CMK (cell line): ENCODE measurements around the gene HEBP1.

Experiments used
- DNase-seq: peaks from one replicate; pipeline ENCODE4 v3.0.0-alpha.2; 2010; ENCODE audit warnings: low read depth

HEBP1 gene

DNA sequence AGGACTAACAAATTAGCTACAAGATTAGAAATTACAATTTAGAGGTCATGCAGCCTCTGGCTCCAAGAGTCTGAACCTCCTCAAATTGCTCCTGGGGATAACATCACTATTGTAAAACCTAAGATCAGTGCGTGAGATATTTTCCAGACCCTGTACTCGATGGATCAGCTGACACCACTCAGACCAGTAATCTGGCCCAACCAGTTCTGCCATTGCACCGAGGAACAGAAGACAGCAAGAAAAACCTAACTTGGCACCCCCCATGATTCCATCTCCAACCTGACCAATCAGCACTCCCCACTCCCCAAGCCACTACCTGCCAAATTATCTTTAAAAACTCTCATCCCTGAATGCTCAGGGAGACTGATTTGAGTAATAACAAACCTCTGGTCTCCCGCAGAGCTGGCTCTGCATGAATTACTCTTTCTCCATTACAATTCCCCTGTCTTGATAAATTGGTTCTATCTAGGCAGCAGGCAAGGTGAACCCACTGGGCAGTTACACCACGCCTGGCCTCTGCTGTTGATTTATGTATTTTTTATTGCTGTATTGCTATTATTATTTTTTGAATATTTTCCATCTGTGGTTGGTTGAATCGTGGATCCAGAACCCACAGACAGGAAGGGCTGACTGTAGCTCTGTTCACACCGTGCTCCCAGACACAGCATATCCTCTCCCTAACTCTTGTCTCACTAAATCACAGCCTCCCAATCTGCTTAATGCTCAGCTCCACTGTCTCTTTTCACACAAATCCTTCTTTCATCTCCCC lies 9.2 kb downstream of the HEBP1 start:
- no peak for DNase-seq

DNA sequence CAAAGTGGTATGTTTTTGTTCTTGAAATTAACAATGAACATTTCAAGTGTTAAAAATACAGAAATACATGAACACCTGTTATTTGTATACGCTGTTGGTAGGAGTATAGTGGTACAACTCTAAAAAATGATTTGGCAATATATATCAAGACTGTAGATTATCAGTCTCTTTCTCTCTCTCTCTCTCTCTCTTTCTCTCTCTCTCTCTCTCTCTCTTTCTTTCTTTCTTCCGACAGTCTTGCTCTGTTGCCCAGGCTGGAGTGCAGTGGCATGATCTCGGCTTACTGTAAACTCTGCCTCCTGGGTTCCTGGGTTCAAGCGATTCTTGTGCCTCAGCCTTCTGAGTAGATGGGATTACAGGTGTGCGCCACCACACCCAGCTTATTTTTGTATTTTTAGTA lies 12.6 kb downstream of the HEBP1 start:
- DNase-seq, result no peak

DNA sequence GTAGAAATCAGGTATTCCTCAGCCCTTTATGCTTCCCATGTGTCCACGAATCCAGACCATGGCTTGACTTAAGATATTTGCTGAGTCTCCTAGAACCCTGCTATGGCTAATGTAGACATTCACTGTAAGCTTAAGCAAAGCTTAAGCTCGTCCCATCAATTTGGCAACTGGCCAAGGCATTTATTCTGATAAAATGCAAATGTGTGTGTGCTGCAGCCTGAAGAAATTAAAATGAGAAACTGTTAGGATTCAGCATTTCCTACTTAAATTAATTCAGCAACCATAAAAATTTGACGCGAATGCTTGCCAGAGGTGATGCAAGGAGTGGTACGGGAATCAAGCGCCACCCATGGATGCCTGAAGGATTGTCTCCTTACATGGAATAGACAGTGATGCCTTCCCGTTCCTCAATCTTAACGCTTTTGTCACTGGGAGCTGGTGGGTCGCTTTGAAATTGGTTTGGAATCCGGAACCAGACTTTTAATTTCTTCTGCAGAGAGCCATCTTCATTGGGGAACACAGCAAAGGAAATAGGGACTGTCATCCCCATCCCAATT lies 13.2 kb downstream of the HEBP1 start:
- no peak for DNase-seq

DNA sequence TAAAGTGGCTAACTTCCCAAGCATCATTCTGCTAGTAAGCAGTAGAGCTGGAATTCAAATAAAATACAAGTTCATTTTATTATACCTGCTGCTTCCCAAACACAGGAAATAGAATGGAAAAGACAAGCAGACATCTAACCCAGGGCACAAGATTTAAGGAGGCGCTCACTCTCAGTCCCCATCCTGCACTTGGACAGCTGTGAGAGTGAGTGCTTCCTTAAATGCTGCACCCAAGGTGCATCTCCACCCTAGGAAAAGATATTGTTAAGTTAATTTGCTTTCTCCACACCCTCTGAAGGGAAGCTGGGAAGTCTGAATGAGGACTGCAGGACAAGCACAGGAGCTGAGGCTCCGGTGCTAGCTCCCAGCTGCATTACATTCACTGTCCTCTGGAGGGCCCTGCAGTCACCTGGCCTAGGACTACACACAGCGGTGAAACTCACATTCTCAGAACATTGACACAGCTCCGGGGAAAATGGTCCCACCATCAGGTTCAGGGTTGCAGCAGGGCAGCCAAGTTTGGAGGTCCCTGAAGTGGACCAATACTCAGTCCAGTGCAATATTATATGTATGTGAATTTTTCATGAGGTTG lies 14.2 kb downstream of the HEBP1 start:
- DNase-seq, result no peak

DNA sequence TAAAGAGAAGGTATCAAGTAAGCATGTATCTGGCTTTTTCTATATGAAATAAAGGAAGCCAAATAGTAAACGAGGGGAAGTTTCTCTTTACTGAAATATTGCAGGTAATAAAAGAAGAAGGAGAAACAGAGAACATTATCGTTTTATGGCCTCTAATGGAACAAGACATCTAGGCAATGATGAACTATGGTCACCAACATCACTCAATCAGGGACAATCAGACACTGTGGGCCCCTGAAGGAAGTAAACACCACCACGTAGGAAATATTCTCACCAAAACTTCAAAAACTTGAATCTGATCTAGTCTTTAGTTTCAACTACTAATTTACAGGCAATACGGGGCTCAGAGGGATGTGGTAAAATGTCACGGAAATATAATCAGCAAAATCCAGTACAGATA lies 15.9 kb downstream of the HEBP1 start:
- no peak for DNase-seq

DNA sequence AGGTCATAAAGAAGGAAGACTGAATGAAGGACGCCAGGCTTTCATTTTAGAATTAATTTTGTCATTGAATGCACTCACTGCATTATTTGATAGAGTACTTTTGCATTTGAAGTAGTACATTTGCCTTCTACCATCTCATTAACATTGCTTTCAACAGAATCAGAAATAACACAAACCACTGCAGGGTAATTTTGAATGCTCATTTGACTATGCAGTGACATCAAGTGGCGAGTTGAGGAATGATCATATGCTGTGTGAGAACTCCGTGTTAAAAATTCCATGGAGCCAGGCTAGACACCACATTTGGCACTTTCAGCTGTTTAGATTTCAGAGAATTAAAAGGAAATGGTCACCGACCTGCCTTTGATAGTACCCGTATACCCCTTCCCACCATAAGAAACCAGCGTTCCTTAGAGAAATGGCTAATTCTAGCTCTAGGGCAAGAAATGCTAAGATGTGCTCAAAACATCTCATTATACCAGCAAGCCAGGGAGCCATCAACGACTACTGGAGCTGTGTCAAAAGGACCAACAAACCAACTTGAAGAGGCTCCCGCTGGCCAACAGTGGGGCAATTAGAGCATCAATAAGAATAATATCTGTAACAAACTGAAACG lies 16.5 kb downstream of the HEBP1 start:
- DNase-seq, result no peak

DNA sequence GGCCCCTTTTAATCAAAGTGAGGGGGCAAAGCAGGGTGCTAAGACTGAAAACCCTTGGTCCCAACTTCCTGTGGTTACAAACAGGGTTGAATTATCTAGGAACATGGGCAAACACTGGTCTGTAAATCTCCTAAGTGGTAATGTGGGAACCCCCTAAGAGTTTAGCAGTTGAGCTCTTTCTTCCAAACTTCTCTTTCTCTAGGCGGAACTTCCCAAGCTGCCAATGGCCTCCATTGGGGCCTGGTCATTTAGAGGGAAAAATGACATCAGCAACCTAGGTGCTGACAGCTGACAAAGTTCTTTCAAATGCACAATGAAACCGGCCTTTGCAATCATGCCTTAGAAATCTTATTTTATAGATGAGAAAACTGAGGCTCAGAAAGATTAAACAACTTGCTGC lies 17.7 kb downstream of the HEBP1 start:
- no peak for DNase-seq

DNA sequence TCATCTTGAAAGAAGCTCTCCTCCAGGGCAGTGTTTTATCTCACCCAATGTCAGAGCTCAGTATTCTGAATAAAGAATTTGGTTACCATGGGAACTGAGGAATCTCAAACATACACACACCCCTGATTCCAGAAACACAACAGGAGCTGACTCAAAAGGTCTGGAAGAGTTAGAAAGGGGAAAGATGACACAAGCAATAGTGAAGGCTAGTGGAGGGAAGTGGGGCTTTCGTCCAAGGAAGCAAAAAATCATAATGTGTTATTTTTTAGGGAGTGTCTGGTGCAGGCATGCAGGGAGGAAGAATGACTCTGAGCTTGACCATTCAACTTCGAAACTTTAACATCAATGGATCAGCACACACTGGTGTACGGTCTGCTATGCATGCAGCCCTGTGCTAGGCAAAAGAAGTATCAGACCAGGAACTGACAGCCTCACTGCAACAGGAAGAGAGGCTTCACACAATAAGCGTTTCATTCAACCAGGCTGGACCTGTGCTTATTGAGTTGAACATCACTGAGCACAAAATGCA lies 20.3 kb downstream of the HEBP1 start:
- no peak for DNase-seq

DNA sequence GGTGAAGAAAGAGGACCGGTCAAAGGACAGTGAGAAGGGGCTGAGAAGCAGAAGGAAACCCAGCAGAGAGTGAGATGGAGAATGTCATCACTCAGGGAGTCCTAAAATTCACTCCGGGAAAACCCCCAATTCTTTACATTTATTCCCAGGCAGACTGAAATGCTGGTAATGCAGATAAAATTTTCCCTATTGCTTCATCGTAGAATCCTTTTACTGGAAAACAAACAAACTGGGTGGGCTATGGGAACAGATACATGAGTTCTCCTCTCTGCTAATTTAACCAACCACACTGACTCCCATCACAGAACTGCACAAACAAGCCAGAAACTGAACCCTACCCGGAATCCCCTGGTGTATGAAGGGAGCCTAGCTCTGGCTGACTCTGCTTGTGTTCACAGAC lies 20.9 kb downstream of the HEBP1 start:
- no peak for DNase-seq

DNA sequence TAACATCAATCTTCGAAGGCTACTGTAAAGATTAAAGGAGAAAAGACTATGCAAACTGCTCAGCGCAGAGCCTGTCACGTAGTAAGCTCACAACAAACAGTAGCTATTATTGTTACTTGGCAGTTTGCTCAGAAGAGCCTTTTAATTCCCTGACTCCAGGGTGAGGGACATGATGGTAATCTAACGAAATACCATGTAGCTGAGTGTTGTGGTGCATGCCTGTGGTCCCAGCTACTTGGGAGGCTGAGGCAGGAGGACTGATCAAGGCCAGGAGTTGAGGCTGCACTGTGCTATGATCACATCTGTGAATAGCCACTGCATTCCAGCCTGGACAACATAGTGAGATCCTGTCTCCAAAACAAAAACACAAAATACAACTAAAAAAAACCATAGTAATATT lies 22.8 kb downstream of the HEBP1 start:
- no peak for DNase-seq

DNA sequence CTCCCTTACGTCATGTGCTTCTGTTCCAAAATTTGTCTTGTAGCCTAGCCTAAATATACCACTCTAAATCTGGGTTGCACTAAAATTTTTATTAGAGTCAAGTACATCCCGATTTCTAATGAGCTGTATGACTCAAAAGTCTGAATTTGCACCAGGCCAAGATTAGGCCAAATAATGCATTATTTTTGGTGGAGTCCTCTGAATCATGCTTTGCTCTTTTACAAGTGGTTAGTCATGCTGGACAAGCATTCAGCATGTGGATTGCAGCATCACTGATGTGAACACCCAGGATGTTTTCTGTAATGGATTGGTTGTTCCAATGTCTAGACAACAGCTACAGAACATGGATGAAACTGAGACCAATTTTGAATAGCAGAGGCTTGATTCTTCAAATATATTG lies 23.7 kb downstream of the HEBP1 start:
- DNase-seq, result no peak

DNA sequence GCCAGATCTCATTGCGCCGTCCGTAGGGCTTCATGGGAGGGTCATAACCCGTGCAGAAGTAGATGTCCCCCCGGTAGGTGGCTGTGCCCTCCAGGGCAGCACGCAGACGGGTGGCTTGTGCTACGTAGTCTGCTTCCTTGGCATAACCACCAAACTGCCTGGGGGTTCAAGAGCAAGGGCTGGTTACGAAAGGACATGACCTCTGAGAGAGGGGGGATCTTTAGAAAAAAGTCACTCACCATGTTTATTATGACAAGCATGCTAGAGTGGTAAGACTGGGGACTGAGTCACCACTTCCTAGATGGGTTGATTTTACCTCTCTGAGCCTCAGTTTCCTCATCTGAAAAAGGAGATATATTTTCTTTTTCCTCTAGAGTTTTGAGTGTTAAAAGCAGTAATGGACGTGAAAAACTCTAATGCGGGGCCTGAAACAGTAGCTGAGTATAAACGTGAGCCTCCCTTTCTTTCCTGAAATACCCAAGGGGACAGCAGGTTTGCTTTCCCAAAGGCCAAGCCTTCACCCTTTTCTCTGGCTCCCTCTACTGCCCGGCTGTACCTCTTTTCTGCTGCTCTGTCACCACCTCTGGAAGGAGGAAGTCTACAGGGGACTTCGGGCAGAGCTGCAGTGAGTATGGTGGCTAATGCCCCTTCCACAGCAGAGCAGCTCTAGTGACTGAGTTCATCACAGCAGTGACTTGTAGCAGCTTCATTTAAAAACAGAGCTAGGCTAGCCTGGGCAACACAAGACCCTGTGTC lies 24.6 kb downstream of the HEBP1 start:
- DNase-seq, result no peak

DNA sequence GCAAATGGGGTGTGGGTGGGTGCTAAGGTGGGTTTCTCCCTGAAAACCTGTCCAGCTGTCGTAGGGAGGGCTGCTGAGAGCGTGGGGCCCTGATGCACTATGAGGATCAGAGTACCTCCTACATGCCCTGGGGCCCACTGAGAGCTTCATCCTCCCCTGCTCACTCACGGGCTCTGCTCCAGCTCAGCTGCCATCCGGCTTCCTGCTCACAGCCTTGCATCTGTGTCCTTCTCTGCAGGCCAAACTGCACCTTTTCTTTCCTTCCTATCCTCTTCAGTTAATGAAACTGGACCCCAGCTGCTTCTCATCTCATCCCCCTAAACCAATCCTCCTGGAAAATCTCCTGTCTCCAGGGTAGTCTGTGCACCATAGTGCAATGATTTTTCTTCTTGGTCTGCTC lies 25.9 kb downstream of the HEBP1 start:
- DNase-seq, result no peak

DNA sequence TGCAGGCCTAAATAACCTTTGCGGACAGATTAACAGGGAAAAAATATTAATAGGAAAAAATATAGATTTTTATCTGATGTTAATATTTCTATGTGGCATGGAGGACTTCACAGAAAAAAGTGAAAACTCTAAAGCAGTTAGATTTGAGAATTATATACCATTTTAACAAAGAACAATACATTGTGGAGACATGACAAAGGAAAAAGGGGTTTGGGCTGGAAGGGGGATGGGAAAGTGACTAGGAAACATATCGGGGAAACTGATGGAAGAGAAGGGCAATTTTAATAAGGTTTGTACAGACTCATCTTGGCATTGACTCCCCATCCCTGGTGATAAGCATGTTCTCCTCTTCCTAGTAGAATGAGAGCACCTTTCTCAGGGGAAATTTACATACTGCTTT lies 27.0 kb downstream of the HEBP1 start:
- no peak for DNase-seq

DNA sequence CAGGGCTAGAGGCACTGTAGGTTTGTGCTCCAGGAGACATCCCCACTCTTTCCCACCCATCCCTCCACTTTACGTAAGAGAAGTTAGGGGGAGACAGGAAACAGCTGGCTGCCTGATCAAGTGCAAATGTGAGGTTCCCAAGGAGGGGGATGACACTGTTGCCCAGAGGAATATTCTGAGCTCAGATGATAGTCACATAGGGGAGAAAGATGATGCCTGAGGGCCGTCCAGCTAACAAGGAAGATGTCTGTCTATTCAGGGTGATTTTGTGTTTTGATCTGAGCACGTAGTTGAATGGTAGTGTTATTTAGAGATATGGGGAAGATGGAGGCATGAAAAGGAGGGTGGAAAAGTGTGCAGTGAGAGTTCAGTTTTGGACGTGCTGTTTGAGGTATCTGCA lies 34.2 kb downstream of the HEBP1 start:
- no peak for DNase-seq

DNA sequence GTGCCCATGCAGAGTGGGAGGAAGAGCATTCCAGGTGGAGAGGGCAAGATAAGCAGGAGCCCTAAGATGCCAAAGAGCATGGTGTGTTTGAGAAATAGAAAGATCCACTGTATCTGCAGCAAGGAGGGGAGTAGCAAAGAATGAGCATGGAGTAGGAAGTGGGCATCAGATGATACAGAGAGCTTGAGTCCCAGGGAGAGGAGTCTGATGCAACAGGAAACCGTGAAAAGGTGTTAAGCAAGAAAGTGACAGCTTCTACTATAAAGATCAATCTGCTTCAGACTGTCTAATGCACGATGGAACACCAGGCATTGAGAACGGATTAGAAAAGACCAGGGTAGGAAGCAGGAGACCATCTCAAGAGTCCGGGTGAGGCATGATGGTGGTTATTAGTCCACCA lies 35.8 kb downstream of the HEBP1 start:
- DNase-seq, result peak; percentile 34

DNA sequence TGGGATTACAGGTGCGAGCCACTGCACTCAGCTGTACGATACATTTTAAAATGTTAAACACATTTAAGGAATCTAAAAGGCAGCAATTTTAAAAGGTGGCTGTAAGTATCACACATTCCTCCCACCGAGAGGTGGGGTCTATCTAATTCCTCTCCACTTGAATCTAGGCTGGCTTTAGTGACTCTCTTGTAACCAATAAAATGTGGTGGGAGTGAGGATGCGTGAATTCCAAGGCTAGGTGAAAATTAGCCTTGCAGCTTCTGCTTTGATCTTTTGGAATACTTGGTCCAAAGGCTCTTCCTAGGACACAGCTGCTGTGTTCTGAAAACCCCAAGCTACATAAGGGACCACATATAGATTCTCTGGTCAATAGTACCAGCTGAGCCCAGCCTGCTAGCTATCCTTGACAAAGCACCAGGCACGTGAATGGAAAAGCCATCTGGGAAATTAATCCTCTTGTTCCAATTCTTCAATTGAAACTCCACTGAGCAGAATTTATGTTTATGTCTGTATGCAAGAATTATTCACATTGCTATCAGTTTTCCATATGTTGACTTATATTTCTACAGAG lies 39.3 kb downstream of the HEBP1 start:
- no peak for DNase-seq

DNA sequence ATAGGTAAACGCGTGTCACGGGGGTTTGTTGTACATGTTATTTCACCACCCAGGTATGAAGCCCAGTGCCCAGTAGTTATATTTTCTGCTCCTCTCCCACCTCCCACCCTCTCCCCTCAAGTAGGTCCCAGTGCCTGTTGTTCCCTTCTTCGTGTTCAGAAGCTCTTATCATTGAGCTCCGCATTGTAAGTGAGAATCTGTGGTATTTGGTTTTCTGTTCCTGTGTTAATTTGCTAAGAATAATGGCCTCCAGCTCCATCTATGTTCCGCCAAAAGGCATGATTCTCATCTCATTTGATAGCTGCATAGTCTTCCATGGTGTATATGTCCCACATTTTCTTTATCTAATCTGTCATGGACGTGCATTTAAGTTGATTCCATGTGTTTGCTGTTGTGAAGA lies 41.2 kb downstream of the HEBP1 start:
- peak; percentile 54 for DNase-seq

DNA sequence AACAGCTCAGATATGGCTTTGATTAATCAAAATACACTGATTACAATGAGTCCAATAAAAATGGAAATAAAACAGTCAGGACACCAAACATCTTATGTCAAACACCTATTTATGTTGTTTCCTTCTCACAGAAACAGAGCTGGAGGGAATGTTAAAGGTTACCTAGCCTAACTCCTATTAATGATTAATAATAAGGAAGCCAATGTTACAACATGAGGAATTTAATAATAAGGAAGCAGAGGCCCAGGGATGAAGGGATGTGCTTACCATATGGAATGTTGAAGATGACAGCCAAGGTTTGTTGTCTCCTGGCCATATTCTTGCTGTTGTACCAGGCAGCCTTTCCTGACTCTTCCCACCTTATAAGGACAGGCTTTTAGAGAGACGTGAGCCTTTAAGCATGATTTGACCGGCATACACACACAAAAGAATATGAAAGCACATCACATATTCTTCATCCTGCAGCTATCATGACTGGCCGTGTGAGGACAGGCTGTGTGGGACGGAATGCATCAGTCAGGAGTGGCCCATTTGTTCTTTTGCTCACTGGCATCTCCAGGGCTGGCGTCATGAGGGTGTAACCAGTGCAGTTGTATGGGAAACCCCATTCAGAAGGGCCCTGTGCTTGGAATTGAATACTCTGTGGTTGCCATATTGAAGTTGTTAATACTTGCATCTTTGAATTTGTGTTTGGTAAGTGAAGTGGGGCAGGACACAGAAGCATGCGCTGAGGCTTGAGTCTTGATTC lies 45.0 kb downstream of the HEBP1 start:
- no peak for DNase-seq

DNA sequence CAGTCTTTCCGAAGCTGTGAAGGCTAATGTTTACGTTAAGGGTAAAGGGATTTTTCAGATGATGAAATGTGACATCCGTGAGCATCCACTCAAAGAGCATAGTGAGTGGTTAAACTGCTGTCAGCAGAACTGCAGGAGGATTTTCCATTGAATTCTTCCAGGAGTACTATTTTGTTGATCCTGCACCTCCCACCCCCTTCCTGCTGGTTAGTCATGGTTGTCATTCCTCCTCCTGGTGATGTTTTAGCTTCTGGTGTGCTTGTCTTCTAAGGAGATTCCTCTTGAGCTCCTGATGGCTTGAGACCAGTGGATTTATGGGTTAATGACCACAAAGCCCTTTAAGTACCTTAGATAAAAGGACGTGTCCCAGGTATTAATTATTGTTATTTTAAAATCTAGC lies 45.7 kb downstream of the HEBP1 start:
- DNase-seq, result no peak

DNA sequence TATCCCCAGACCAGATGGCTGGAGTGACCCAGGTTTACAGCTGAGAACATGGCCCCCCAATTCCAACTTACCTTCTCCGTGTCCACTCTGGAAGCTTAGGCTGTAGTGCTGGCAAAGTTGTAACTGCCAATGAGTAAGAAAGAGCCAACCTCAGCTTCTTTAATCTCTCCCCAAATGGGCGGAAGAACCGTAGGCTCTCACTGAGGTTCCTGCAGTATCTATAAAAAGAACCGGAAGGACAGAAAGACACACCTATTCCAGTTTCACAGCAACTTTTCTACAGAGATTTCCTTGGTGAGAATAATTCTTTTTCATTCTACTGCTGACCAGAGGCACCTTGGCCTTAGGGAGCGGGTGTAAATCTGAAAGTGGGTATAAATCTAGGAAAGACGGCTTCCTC lies 48.0 kb downstream of the HEBP1 start, which contains the start of gene GPRC5D:
GPRC5D (minus strand) TSS at position 135 of the 400 bp plus-strand sequence. CDS start 1,786 bp downstream, outside the sequence.
- DNase-seq, result no peak
